OCI-LY7 (cell line): ENCODE results near the gene RPRD2.

Source experiments
- EZH2phosphoT487 ChIP-seq: fragments of 200-600 bp; sonication (generic); IDR thresholded peaks from 2 replicates; pipeline ENCODE4 v1.6.1; 2018; ENCODE audit warnings: low read depth, borderline replicate concordance, mild to moderate bottlenecking, mixed run types, antibody characterized with exemption, low read length, moderate library complexity, mixed read lengths
- TF ChIP-seq, protein P1 (sequence below): fragments of 200-600 bp; sonication (generic); conservative IDR thresholded peaks from 2 replicates; pipeline ENCODE4 v1.5.1; 2014; ENCODE audit warnings: mild to moderate bottlenecking, antibody characterized with exemption, low read length, moderate library complexity, mixed read lengths

- TF ChIP-seq, protein P1, sequence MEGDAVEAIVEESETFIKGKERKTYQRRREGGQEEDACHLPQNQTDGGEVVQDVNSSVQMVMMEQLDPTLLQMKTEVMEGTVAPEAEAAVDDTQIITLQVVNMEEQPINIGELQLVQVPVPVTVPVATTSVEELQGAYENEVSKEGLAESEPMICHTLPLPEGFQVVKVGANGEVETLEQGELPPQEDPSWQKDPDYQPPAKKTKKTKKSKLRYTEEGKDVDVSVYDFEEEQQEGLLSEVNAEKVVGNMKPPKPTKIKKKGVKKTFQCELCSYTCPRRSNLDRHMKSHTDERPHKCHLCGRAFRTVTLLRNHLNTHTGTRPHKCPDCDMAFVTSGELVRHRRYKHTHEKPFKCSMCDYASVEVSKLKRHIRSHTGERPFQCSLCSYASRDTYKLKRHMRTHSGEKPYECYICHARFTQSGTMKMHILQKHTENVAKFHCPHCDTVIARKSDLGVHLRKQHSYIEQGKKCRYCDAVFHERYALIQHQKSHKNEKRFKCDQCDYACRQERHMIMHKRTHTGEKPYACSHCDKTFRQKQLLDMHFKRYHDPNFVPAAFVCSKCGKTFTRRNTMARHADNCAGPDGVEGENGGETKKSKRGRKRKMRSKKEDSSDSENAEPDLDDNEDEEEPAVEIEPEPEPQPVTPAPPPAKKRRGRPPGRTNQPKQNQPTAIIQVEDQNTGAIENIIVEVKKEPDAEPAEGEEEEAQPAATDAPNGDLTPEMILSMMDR, result no peak
- TF ChIP-seq EZH2phosphoT487, result no peak
Observed at GRCh38 chr1:150362721-150363425, 1.1 kb upstream of the RPRD2 start.
